Caco-2 (cell line): ENCODE results near the gene AHNAK. TPM values are rescaled to one million over a fixed set of nuclear protein-coding genes. Genes with fewer than 3 reads are reported as not detected.

ENCODE experiments used
- Bru-seq: library from RNA; stranded (reverse); fragments of 400-500 nt; gene quantifications from one replicate; lab custom pipeline; 2021; lab: Mats Ljungman, UMichigan
- BruChase-seq, 2 experiments: library from RNA; stranded (reverse); fragments of 400-500 nt; gene quantifications; one replicate each; lab custom pipeline; 2021; lab: Mats Ljungman, UMichigan
- BruUV-seq: library from RNA; stranded (reverse); fragments of 400-500 nt; replicated peaks from 2 replicates; lab custom pipeline; 2021; lab: Mats Ljungman, UMichigan
- CTCF ChIA-PET: fragments of 300-600 bp; sonication (Branson Sonifier 250); formaldehyde crosslinking; loops from one replicate; lab custom pipeline; 2022; ENCODE audit warnings: antibody characterized with exemption; lab: Charles Lee
- POLR2A ChIA-PET: fragments of 300-600 bp; sonication (Branson Sonifier 250); formaldehyde crosslinking; loops from one replicate; lab custom pipeline; 2022; ENCODE audit warnings: antibody characterized with exemption; lab: Charles Lee
- DNase-seq, 2 experiments: peaks; one replicate each; pipeline versions ENCODE4 v3.0.0 to v3.0.0-alpha.2; 2020 to 2022
- H3K27me3 ChIP-seq: replicated peaks from 2 replicates; pipeline ENCODE4 v1.6.0; 2011; ENCODE audit warnings: low read length; ENCODE audit not compliant: control insufficient read depth, insufficient read depth
- H3K36me3 ChIP-seq: 2 replicates; pipeline ENCODE4 v1.5.1; 2011; ENCODE audit warnings: low read length; ENCODE audit not compliant: control insufficient read depth, insufficient read depth
- H3K4me1 ChIP-seq: fragments of 250-450 bp; sonication (Bioruptor Pico); 2 replicates; pipeline ENCODE4 v1.5.1; 2020; ENCODE audit warnings: mild to moderate bottlenecking
- H3K4me3 ChIP-seq: 2 replicates; pipeline ENCODE4 v1.5.1; 2011; ENCODE audit warnings: low read depth, mild to moderate bottlenecking, control low read depth, low read length
- H3K9me3 ChIP-seq: fragments of 250-450 bp; sonication (Bioruptor Pico); 2 replicates; pipeline ENCODE4 v1.5.1; 2020; ENCODE audit warnings: mild to moderate bottlenecking, moderate library complexity
- H3K27ac Mint-ChIP-seq: one replicate; pipeline ENCODE4 v1.8.0; 2022; ENCODE audit warnings: mixed read lengths; ENCODE audit not compliant: unreplicated experiment
- H3K27me3 Mint-ChIP-seq: one replicate; pipeline ENCODE4 v1.8.0; 2022; ENCODE audit warnings: mixed read lengths; ENCODE audit not compliant: insufficient read depth, unreplicated experiment
- H3K36me3 Mint-ChIP-seq: one replicate; pipeline ENCODE4 v1.8.0; 2022; ENCODE audit warnings: mild to moderate bottlenecking, mixed read lengths; ENCODE audit not compliant: insufficient read depth, unreplicated experiment
- H3K4me1 Mint-ChIP-seq: one replicate; pipeline ENCODE4 v1.8.0; 2022; ENCODE audit warnings: low read depth, mixed read lengths; ENCODE audit not compliant: unreplicated experiment
- H3K4me3 Mint-ChIP-seq: one replicate; pipeline ENCODE4 v1.8.0; 2022; ENCODE audit warnings: mild to moderate bottlenecking, moderate library complexity, mixed read lengths; ENCODE audit not compliant: unreplicated experiment
- H3K9me3 Mint-ChIP-seq: one replicate; pipeline ENCODE4 v1.8.0; 2022; ENCODE audit warnings: mixed read lengths; ENCODE audit not compliant: unreplicated experiment
- CTCF ChIP-seq, 2 experiments: fragments of 200-600 bp in 1 of 2; IDR thresholded peaks; 1 replicate in 1 of 2; 2 replicates in 1 of 2; pipeline versions ENCODE4 v1.5.1 to v1.8.0; 2011 to 2022; ENCODE audit warnings: antibody characterized with exemption in 1 of 2, control low read depth in 1 of 2, inconsistent platforms in 1 of 2, low read depth in 1 of 2, low read length in 1 of 2, mild to moderate bottlenecking in 1 of 2, moderate library complexity in 1 of 2; ENCODE audit not compliant: insufficient read depth in 1 of 2, severe bottlenecking in 1 of 2, unreplicated experiment in 1 of 2
- intact Hi-C: fragments of 100-400 bp; cut with micrococcal nuclease; formaldehyde crosslinking; loops from one replicate; pipeline ENCODE4 v1.10.0; 2022; ENCODE audit not compliant: unreplicated experiment
- long read RNA-seq: library from polyadenylated mRNA; stranded (forward); transcript quantifications from one replicate; pipeline ENCODE4 v2.0.0, GENCODE V29; 2022
- total RNA-seq: library from RNA; stranded (reverse); gene quantifications from 2 replicates; pipeline ENCODE4 v1.2.3, GENCODE V29; 2022

Gene AHNAK
- total RNA-seq (312 and 324 TPM in 2 replicates), Bru-seq, nascent RNA (percentile 87 among the genes with signal in this experiment), BruChase-seq, experiment 1, labeled RNA remaining after a 2-hour chase (percentile 97 among the genes with signal in this experiment), BruChase-seq, experiment 2, labeled RNA remaining after a 6-hour chase (percentile 99 among the genes with signal in this experiment)
- long read RNA-seq, full-length matches to known transcripts: 16 of 26 reads
- long read RNA-seq, partial matches to known transcripts: 0 of 26 reads
- long read RNA-seq, other reads (novel, unspliced or antisense): 10 of 26 reads

GRCh38 chr11:62546244-62546928 lies at the start of gene AHNAK:
AHNAK (minus strand) TSS chr11:62546806; CDS start chr11:62536098, 10,708 bp downstream.
- no peaks in the 10 kb centered on the region for H3K27me3 Mint-ChIP-seq
- CTCF ChIA-PET: interaction anchor here (0.7 to 1.3 kb wide), 6 partner anchors 14 to 1388 kb away, joined by 3 to 15 read pairs (median 4); partner anchors contain the start of gene MTA2

GRCh38 chr11:62595124-62595523 lies 48.5 kb upstream of the AHNAK start:
- Histone ChIP-seq H3K9me3 (no peaks in the 10 kb centered on the region), H3K4me1 (peaks cover 27% of the 10 kb centered on the region), H3K4me3 (no peak overlapping the region), H3K27me3 (no peaks in the 10 kb centered on the region), H3K36me3 (peaks cover 6% of the 10 kb centered on the region; the same call in 1 of the 2 replicates)
- CTCF ChIA-PET: no interaction called here
- TF ChIP-seq CTCF (IDR thresholded peaks at IDR 0.05; ENCODE audit: insufficient read depth in 1 of 2, low read depth in 1 of 2, low read length in 1 of 2, severe bottlenecking in 1 of 2, unreplicated experiment in 1 of 2): no peak
- intact Hi-C loops: no loop called here
- no peaks in the 10 kb centered on the region for H3K9me3 Mint-ChIP-seq
- H3K27ac Mint-ChIP-seq: no peak overlapping the region
- no peaks in the 10 kb centered on the region for H3K27me3 Mint-ChIP-seq
- BruUV-seq: no TSS peak
- peaks cover 96% of the 10 kb centered on the region for H3K36me3 Mint-ChIP-seq
- POLR2A ChIA-PET: interaction anchor here (0.9 kb wide), 1 partner anchor 21 kb away, joined by 4 read pairs; the partner anchor contains the start of gene EEF1G
- H3K4me1 Mint-ChIP-seq: peaks cover 20% of the 10 kb centered on the region
- DNase-seq: no peak
- no peak overlapping the region for H3K4me3 Mint-ChIP-seq

More at GRCh38 chr11:62546244-62546928, at the start of gene AHNAK:
- Histone ChIP-seq H3K36me3 (peaks cover 2% of the 10 kb centered on the region; the same call in 1 of the 2 replicates), H3K4me1 (peaks cover 68% of the 10 kb centered on the region), H3K27me3 (no peaks in the 10 kb centered on the region), H3K9me3 (no peaks in the 10 kb centered on the region), H3K4me3 (peak within 1 kb of the TSS; percentile 87)
- BruUV-seq: TSS peak; percentile 53
- DNase-seq: peak; percentile 86 to 90
- no peak for TF ChIP-seq CTCF (IDR thresholded peaks at IDR 0.05; ENCODE audit: insufficient read depth in 1 of 2, low read depth in 1 of 2, low read length in 1 of 2, severe bottlenecking in 1 of 2, unreplicated experiment in 1 of 2)
- intact Hi-C loops: no loop called here
- Mint-ChIP-seq H3K27ac (peak within 1 kb of the TSS; percentile 97), H3K36me3 (peaks cover 67% of the 10 kb centered on the region), H3K9me3 (no peaks in the 10 kb centered on the region), H3K4me3 (peak within 1 kb of the TSS; percentile 100), H3K4me1 (peaks cover 46% of the 10 kb centered on the region)
- POLR2A ChIA-PET: interaction anchor here (0.5 to 1.1 kb wide), 16 partner anchors 9 to 327 kb away, joined by 3 to 23 read pairs (median 4); partner anchors contain the start of genes B3GAT3, CSKMT, EEF1G and MTA2
